ENCODE data around the gene ARL5A. TPM values are rescaled to one million over a fixed set of nuclear protein-coding genes. Genes with fewer than 3 reads are reported as not detected.

The ARL5A gene
- total RNA-seq, 2 experiments from 2014 or later = 54.5 to 54.9 TPM

DNA sequence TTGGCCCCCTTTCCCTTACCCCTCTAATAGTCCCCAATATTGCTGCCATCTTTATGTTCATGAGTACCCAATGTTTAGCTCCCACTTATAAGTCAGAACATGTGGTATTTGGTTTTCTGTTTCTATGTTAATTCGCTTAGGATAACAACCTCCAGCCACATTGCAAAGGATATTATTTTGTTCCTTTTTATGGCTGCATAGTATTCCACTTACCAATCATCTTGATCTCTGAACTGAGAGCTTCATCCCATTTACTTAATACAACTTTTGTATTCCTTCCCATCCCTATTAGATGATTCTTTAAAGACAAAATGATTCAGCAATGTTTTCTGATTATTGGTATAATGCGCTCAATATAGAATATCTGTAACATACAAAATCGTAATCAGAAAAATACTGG lies 36.7 kb downstream of the ARL5A start:
- no peak overlapping the region for H3K27ac Mint-ChIP-seq
- CTCF ChIA-PET = interaction anchor here (0.8 kb wide), 1 partner anchor 15 kb away, joined by 3 read pairs; no protein-coding TSS in a partner anchor
- POLR2A ChIA-PET = no interaction called here

DNA sequence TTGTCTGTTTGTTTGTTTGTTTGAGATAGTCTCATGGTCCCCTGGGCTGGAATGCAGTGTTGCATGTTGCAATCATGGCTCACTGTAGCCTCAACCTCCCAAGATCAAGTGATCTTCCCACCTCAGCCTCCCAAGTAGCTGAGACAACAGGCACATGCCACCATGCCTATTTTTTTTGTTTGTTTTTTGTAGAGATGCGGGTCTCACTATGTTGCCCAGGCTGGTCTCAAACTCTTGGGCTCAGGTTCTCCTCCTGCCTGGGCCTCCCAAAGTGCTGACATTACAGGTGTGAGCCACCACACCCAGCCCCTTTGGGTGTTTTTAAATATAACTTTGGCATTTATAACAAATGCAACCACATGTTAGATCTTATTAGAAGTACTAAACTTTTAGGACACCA lies 37.5 kb downstream of the ARL5A start:
- DNase-seq (no peak), ATAC-seq (no peak)
- H3K4me3 Mint-ChIP-seq = no peak overlapping the region
- no peaks in the 10 kb centered on the region for H3K9me3 Mint-ChIP-seq (ENCODE audit: insufficient read depth)
- peak overlapping the region; percentile 7 for H3K27ac Mint-ChIP-seq
- ChIA-PET POLR2A (no interaction called here), CTCF (interaction anchor here (0.6 kb wide), 1 partner anchor 222 kb away, joined by 3 read pairs; no protein-coding TSS in a partner anchor)
- peaks cover 19% of the 10 kb centered on the region for H3K36me3 Mint-ChIP-seq (ENCODE audit: low read depth)
- no peaks in the 10 kb centered on the region for H3K4me1 Mint-ChIP-seq (ENCODE audit: low read depth)
- no peaks in the 10 kb centered on the region for H3K27me3 Mint-ChIP-seq (ENCODE audit: low read depth)

More for the DNA sequence above, 36.7 kb downstream of the ARL5A start:
- H3K27me3 Mint-ChIP-seq (ENCODE audit: low read depth) = no peaks in the 10 kb centered on the region
- DNase-seq (no peak), ATAC-seq (no peak)
- no peak overlapping the region for H3K4me3 Mint-ChIP-seq
- H3K4me1 Mint-ChIP-seq (ENCODE audit: low read depth) = no peaks in the 10 kb centered on the region
- H3K36me3 Mint-ChIP-seq (ENCODE audit: low read depth) = peaks cover 22% of the 10 kb centered on the region
- H3K9me3 Mint-ChIP-seq (ENCODE audit: insufficient read depth) = no peaks in the 10 kb centered on the region

DNA sequence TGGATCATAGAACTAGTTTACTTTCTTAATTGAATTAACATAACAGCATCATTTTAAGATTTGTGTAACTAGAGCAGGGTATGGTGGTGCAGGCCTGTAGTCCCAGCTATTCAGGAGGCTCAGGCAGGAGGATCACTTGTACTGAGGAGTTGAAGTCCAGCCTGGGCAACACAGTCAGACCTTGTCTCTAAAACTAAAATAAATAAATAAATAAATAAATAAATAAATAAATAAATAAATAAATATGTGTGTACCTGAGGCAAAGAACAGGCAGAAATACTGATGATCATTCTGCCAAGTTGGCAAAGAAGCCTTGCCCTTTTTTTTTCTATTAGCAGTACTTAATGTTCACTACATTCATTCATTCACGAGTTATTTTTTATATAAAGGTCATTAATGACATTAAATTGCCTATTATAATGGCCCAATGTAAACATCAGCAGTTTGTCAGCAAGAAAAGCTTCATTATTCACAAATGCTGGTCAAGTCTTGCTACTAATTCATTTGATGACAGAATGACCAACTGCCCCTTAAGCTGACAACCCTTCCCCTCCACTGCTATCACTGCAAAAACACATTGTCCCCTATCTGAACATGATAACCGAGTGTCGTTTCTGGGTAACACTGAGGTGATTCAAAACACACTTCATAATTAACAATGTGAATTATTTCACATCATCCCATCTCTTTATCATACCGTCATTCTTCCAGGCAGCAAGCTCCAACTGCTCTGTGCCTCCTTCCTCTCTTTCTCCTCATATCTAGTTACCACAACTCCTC lies 39.0 kb downstream of the ARL5A start:
- DNase-seq (no peak), ATAC-seq (no peak)
- no peak overlapping the region for H3K4me3 Mint-ChIP-seq
- no peaks in the 10 kb centered on the region for H3K27me3 Mint-ChIP-seq (ENCODE audit: low read depth)
- H3K4me1 Mint-ChIP-seq (ENCODE audit: low read depth) = no peaks in the 10 kb centered on the region
- H3K27ac Mint-ChIP-seq = no peak overlapping the region
- H3K9me3 Mint-ChIP-seq (ENCODE audit: insufficient read depth) = no peaks in the 10 kb centered on the region
- ChIA-PET CTCF (no interaction called here), POLR2A (no interaction called here)
- H3K36me3 Mint-ChIP-seq (ENCODE audit: low read depth) = peaks cover 26% of the 10 kb centered on the region

DNA sequence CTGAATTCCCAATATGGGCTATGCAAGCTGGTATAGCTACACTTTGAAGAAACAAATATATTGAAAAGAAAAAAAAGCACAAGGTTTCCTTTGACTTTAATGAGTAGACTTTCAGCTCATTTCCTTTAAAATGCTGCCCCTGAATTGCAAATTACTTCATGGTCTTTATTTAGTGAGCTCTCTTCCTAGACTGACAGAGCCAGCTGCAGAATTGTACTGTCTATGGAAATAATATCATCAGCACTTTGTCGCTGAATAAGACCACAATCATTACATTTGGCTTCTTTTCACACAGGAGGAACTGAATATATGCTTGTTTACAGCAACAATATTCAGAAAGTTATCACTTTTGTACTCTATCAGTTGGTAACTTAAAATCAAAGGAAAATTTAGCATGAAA lies 41.7 kb downstream of the ARL5A start:
- Mint-ChIP-seq H3K36me3 (ENCODE audit: low read depth) (peaks cover 23% of the 10 kb centered on the region), H3K4me1 (ENCODE audit: low read depth) (no peaks in the 10 kb centered on the region), H3K4me3 (no peak overlapping the region), H3K27me3 (ENCODE audit: low read depth) (no peaks in the 10 kb centered on the region), H3K27ac (no peak overlapping the region), H3K9me3 (ENCODE audit: insufficient read depth) (no peaks in the 10 kb centered on the region)
- DNase-seq = no peak
- ChIA-PET CTCF (interaction anchor here (1.2 to 1.4 kb wide), 2 partner anchors 26 to 239 kb away, joined by 3 to 4 read pairs; no protein-coding TSS in a partner anchor), POLR2A (no interaction called here)
- ATAC-seq = no peak

DNA sequence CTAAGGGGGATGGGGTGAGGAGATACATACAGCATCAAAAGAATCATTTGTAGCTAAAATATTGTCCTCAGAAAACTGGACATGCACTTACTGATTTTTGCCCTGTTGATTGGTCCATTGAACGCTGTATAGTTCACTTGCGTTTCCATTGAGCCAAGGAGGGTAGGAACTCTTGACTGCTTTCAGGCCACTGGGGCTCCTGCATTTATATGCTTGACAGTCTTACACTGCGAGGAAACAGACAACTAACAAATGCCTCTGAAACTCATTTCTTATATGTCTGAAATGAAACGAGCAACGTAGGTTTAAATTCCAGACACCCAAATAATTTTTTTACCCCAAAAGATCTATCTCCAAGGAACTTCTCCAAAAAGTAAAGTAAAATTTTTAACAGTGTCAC lies 42.1 kb downstream of the ARL5A start:
- CTCF ChIA-PET = interaction anchor here (1.2 to 1.4 kb wide), 2 partner anchors 27 to 240 kb away, joined by 3 to 4 read pairs; no protein-coding TSS in a partner anchor

DNA sequence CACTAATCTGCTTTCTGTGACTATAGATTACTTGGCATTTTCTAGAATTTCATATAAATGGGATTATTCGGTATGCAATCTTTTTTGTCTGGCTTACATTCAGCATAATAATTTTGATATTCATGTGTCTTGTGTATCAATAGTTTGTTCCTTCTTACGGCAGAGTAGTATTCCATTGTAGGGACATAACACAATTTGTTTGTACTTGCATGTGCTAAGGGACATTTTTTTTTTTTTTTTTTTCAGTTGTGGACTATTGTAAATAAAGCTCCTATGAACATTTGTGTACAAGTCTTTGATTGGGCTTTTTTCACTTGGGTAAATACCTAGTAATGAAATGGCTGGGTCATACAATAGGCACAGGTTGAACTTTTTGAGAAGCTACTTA lies 45.1 kb downstream of the ARL5A start:
- peaks cover 35% of the 10 kb centered on the region for H3K36me3 Mint-ChIP-seq (ENCODE audit: low read depth)
- H3K4me3 Mint-ChIP-seq = no peak overlapping the region
- H3K27ac Mint-ChIP-seq = no peak overlapping the region

More for the DNA sequence above, 42.1 kb downstream of the ARL5A start:
- Mint-ChIP-seq H3K4me3 (no peak overlapping the region), H3K9me3 (ENCODE audit: insufficient read depth) (no peaks in the 10 kb centered on the region), H3K27me3 (ENCODE audit: low read depth) (no peaks in the 10 kb centered on the region), H3K27ac (no peak overlapping the region), H3K4me1 (ENCODE audit: low read depth) (no peaks in the 10 kb centered on the region), H3K36me3 (ENCODE audit: low read depth) (peaks cover 22% of the 10 kb centered on the region)
- POLR2A ChIA-PET = no interaction called here
- DNase-seq (no peak), ATAC-seq (no peak)

DNA sequence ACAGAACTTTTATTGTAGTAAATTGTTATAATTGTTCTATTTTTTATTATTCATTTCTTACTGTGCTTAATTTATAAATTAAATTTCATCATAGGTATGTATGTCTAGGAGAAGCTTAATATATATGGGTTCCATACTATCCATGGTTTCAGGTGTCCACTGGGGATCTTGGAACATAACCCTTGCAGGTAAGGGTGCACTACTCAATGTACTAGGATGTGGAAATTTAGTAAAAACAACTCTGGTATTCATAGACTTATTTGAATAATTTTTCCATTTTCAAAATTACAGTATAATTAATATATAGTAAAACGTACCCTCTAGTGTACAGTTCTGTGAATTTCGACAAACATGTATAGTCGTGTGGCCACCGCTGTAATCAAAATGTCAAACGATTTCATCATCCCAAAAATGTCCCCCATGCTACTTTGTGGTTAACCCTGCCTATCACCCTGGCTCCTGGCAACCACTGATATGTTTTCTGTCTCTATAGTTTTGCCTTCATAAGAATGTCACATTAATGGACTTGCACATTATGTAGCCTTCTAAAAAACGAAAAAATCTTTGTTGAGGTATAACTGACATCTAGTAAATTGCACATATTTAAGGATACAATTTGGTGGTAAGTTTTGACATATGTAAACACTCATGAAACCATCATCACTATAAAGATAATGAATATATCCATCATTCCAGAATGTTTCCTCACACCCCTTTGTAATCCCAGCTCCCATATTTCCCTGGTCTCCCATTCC lies 45.7 kb downstream of the ARL5A start:
- POLR2A ChIA-PET = no interaction called here
- DNase-seq (no peak), ATAC-seq (no peak)
- no peaks in the 10 kb centered on the region for H3K4me1 Mint-ChIP-seq (ENCODE audit: low read depth)
- CTCF ChIA-PET = no interaction called here
- H3K27ac Mint-ChIP-seq = no peak overlapping the region
- H3K9me3 Mint-ChIP-seq (ENCODE audit: insufficient read depth) = peaks cover 3% of the 10 kb centered on the region
- no peaks in the 10 kb centered on the region for H3K27me3 Mint-ChIP-seq (ENCODE audit: low read depth)
- H3K4me3 Mint-ChIP-seq = no peak overlapping the region
- peaks cover 36% of the 10 kb centered on the region for H3K36me3 Mint-ChIP-seq (ENCODE audit: low read depth)

More for the DNA sequence above, 45.1 kb downstream of the ARL5A start:
- H3K27me3 Mint-ChIP-seq (ENCODE audit: low read depth) = no peaks in the 10 kb centered on the region
- CTCF ChIA-PET = no interaction called here
- no peak for ATAC-seq
- peaks cover 3% of the 10 kb centered on the region for H3K9me3 Mint-ChIP-seq (ENCODE audit: insufficient read depth)
- POLR2A ChIA-PET = no interaction called here
- no peaks in the 10 kb centered on the region for H3K4me1 Mint-ChIP-seq (ENCODE audit: low read depth)
- no peak for DNase-seq

DNA sequence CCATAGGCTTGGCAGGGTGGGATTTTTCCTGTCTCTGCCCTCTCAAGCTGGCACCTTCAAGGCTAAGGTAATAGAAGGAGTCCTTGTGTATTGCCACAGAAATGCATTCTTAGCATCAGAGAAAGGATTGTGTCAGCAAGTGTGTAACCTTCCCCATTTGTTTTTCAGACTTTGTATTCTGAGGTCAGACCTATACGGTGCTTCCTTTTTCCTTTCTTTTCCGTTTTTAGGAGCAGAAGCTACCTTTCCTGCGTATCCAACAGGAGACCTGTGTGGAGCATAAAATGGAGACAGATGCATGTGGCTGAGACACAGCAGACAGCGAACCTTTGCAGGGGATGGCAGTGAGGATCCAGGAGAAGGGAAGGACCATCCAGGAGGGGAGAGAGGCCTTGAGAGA lies 46.6 kb downstream of the ARL5A start:
- Mint-ChIP-seq H3K4me3 (no peak overlapping the region), H3K9me3 (ENCODE audit: insufficient read depth) (peaks cover 3% of the 10 kb centered on the region), H3K27me3 (ENCODE audit: low read depth) (no peaks in the 10 kb centered on the region), H3K27ac (no peak overlapping the region), H3K4me1 (ENCODE audit: low read depth) (no peaks in the 10 kb centered on the region), H3K36me3 (ENCODE audit: low read depth) (peaks cover 40% of the 10 kb centered on the region)
- ATAC-seq = no peak
- CTCF ChIA-PET = no interaction called here
- DNase-seq = no peak
- POLR2A ChIA-PET = no interaction called here

DNA sequence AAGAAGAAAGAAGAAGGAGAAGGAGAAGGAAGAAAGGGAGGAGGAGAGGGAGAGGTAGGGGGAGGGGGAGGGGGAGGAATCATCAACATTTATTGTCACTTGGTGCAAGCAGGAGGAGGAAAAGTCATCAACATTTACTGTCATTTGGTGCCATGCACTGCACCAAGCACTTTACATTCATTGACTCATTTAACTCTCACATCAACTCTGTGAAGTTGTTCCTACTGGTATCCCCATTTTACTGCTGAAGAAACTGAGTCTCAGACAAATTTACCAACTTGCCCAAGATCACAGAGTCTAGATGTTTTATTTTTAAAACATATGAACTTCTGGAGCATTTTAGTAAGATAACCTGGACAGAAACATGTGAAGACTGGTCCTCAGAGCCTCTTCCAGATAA lies 47.3 kb downstream of the ARL5A start:
- Mint-ChIP-seq H3K27me3 (ENCODE audit: low read depth) (no peaks in the 10 kb centered on the region), H3K4me1 (ENCODE audit: low read depth) (no peaks in the 10 kb centered on the region), H3K9me3 (ENCODE audit: insufficient read depth) (peaks cover 3% of the 10 kb centered on the region), H3K4me3 (no peak overlapping the region), H3K36me3 (ENCODE audit: low read depth) (peaks cover 46% of the 10 kb centered on the region), H3K27ac (no peak overlapping the region)
- DNase-seq = no peak
- ChIA-PET CTCF (no interaction called here), POLR2A (no interaction called here)
- ATAC-seq = no peak

DNA sequence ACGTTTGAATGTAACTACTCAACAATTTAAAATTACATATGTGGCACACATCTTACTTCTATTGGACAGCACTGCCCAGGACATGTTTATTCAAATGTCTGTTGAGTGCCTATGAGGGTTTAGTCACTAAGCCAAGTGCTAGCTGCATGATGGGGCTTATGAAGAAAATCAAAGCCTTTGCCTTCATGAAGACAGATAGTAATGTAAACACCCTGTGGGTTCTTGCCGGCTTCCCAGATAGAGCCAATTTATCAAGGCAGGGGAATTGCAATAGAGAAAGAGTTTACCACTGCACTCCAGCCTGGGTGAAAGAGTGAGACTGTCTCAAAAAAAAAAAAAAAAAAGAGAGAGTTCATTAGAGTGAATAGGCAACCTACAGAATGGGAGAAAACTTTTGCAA lies 50.3 kb downstream of the ARL5A start:
- Mint-ChIP-seq H3K4me1 (ENCODE audit: low read depth) (no peaks in the 10 kb centered on the region), H3K36me3 (ENCODE audit: low read depth) (peaks cover 34% of the 10 kb centered on the region), H3K27me3 (ENCODE audit: low read depth) (no peaks in the 10 kb centered on the region), H3K4me3 (no peak overlapping the region), H3K9me3 (ENCODE audit: insufficient read depth) (peaks cover 3% of the 10 kb centered on the region), H3K27ac (no peak overlapping the region)
- ChIA-PET POLR2A (no interaction called here), CTCF (interaction anchor here (1.6 kb wide), 1 partner anchor 80 kb away, joined by 3 read pairs; no protein-coding TSS in a partner anchor)
- no peak for DNase-seq
- ATAC-seq = no peak

DNA sequence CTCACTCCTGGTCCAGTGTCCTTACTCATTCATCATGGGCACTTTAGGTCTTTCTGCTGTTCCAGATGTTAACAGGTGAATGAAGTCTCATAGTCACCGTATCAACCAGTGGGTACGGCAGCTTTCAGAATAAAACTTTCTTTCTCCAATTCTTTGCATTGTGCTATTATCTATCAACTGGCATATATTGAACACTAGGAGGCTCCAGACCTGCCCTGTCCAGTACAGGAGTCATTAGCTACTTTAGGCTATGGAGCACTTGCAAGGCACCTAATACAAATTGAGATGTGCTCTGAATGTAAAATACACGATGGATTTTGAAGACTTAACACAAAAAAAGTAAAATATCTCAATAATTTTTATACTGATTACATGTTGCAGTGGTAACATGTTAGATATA lies 50.7 kb downstream of the ARL5A start:
- no peak overlapping the region for H3K27ac Mint-ChIP-seq
- H3K27me3 Mint-ChIP-seq (ENCODE audit: low read depth) = no peaks in the 10 kb centered on the region
- no peak overlapping the region for H3K4me3 Mint-ChIP-seq
- no peak for DNase-seq
- peaks cover 3% of the 10 kb centered on the region for H3K9me3 Mint-ChIP-seq (ENCODE audit: insufficient read depth)
- peaks cover 30% of the 10 kb centered on the region for H3K36me3 Mint-ChIP-seq (ENCODE audit: low read depth)
- H3K4me1 Mint-ChIP-seq (ENCODE audit: low read depth) = no peaks in the 10 kb centered on the region
- ChIA-PET POLR2A (no interaction called here), CTCF (interaction anchor here (1.6 kb wide), 1 partner anchor 80 kb away, joined by 3 read pairs; no protein-coding TSS in a partner anchor)
- no peak for ATAC-seq

DNA sequence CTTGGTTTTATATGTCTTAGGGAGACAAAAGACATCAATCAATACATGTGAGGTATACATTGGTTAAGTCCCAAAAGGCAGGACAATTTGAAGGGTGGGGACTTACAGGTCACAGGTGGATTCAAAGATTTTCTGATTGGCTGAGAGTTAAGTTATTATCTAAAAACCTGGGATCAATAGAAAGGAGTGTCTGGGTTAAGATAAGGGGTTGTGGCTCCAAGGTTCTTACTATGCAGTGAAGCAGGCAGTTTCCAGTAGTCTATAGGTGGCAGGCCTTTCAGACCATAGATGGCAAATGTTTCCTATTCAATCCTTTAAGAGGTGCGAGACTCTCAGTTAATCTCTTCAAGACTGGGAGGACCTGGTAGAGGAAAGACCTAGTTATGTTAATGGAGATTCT lies 51.9 kb downstream of the ARL5A start:
- no peaks in the 10 kb centered on the region for H3K27me3 Mint-ChIP-seq (ENCODE audit: low read depth)
- DNase-seq (no peak), ATAC-seq (no peak)
- peaks cover 3% of the 10 kb centered on the region for H3K9me3 Mint-ChIP-seq (ENCODE audit: insufficient read depth)
- peaks cover 30% of the 10 kb centered on the region for H3K36me3 Mint-ChIP-seq (ENCODE audit: low read depth)
- CTCF ChIA-PET = interaction anchor here (1.6 kb wide), 1 partner anchor 81 kb away, joined by 3 read pairs; no protein-coding TSS in a partner anchor
- POLR2A ChIA-PET = no interaction called here
- H3K27ac Mint-ChIP-seq = no peak overlapping the region
- H3K4me1 Mint-ChIP-seq (ENCODE audit: low read depth) = no peaks in the 10 kb centered on the region
- H3K4me3 Mint-ChIP-seq = no peak overlapping the region

All from activated CD8-positive, alpha-beta T cell treated with anti-CD3 and anti-CD28 coated beads, Interleukin-2, amount 10 ng/mL, durations not matched to agents 7 days and 5 days (primary cell).